HEK293 (cell line): Measurements from ENCODE around the gene PLCB3.
"Not testable (repeated sequence)": the region's sequence is repeated elsewhere in the genome, so short reads cannot be mapped to it uniquely, and the experiment has no call there.

Experiments
- CTCF ChIA-PET: fragments of 350-600 bp; formaldehyde crosslinking; extraction: SDS; loops from one replicate; lab custom pipeline; 2021; ENCODE audit warnings: antibody characterized with exemption; lab: Yijun Ruan, JAX
- POLR2A ChIA-PET: fragments of 300-600 bp; formaldehyde crosslinking; extraction: SDS; loops from one replicate; lab custom pipeline; 2020; ENCODE audit warnings: antibody characterized with exemption, inconsistent platforms; lab: Yijun Ruan, JAX
- H3K27ac ChIP-seq: fragments of 200-500 bp; sonication (Bioruptor generic); 2 replicates; pipeline ENCODE4 v1.5.1; 2014; ENCODE audit warnings: low read depth, low read length, control low read depth, inconsistent platforms; ENCODE audit errors: extremely low read depth
- H3K36me3 ChIP-seq, 2 experiments: fragments of 200-500 bp in 1 of 2; sonication (Bioruptor generic) in 1 of 2; 1 replicate in 1 of 2; 2 replicates in 1 of 2; pipeline ENCODE4 v1.5.1; 2014 to 2017; ENCODE audit warnings: inconsistent platforms in 2 of 2, low read length in 2 of 2; ENCODE audit not compliant: control insufficient read depth in 2 of 2, insufficient read depth in 1 of 2
- H3K4me1 ChIP-seq: fragments of 200-500 bp; sonication (Bioruptor generic); 2 replicates; pipeline ENCODE4 v1.5.1; 2014; ENCODE audit warnings: mild to moderate bottlenecking, low read length, inconsistent platforms; ENCODE audit not compliant: control insufficient read depth, insufficient read depth
- H3K4me3 ChIP-seq: 2 replicates; pipeline ENCODE4 v1.5.1; 2011; ENCODE audit warnings: low read depth, mild to moderate bottlenecking, control low read depth, low read length, moderate library complexity
- H3K9me3 ChIP-seq: fragments of 200-500 bp; sonication (Bioruptor generic); 2 replicates; pipeline ENCODE4 v1.5.1; 2014; ENCODE audit warnings: low read depth, low read length, inconsistent platforms; ENCODE audit not compliant: control insufficient read depth, insufficient read depth
- GLIS1 ChIP-seq: fragments of 450-650 bp; formaldehyde crosslinking; IDR thresholded peaks from 2 replicates; pipeline ENCODE4 v1.5.1; 2016; ENCODE audit warnings: missing biosample characterization, missing genetic modification characterization
- GLIS2 ChIP-seq: fragments of 450-650 bp; formaldehyde crosslinking; IDR thresholded peaks from 2 replicates; pipeline ENCODE4 v1.5.1; 2016; ENCODE audit warnings: missing biosample characterization, missing genetic modification characterization
- KLF1 ChIP-seq: fragments of 450-650 bp; formaldehyde crosslinking; IDR thresholded peaks from 2 replicates; pipeline ENCODE4 v1.5.1; 2016; ENCODE audit warnings: missing biosample characterization, missing genetic modification characterization
- KLF8 ChIP-seq: fragments of 450-650 bp; formaldehyde crosslinking; IDR thresholded peaks from 2 replicates; pipeline ENCODE4 v1.5.1; 2016; ENCODE audit warnings: missing biosample characterization, missing genetic modification characterization
- REPIN1 ChIP-seq: fragments of 450-650 bp; formaldehyde crosslinking; IDR thresholded peaks from 2 replicates; pipeline ENCODE4 v1.5.1; 2017; ENCODE audit warnings: missing biosample characterization, missing genetic modification characterization, low read depth
- SCRT2 ChIP-seq: fragments of 450-650 bp; formaldehyde crosslinking; IDR thresholded peaks from 2 replicates; pipeline ENCODE4 v1.5.1; 2016; ENCODE audit warnings: missing biosample characterization, missing genetic modification characterization
- YY2 ChIP-seq: fragments of 450-650 bp; formaldehyde crosslinking; IDR thresholded peaks from 2 replicates; pipeline ENCODE4 v1.5.1; 2016; ENCODE audit warnings: missing biosample characterization, missing genetic modification characterization
- ZBTB20 ChIP-seq: fragments of 450-650 bp; formaldehyde crosslinking; IDR thresholded peaks from 2 replicates; pipeline ENCODE4 v1.5.1; 2016; ENCODE audit warnings: missing biosample characterization, missing genetic modification characterization
- ZBTB8A ChIP-seq: fragments of 450-650 bp; formaldehyde crosslinking; IDR thresholded peaks from 2 replicates; pipeline ENCODE4 v1.5.1; 2016; ENCODE audit warnings: missing biosample characterization, missing genetic modification characterization
- ZFHX2 ChIP-seq: fragments of 450-650 bp; formaldehyde crosslinking; conservative IDR thresholded peaks from 2 replicates; pipeline ENCODE4 v1.5.1; 2016; ENCODE audit warnings: missing biosample characterization, missing genetic modification characterization
- ZNF10 ChIP-seq: fragments of 450-650 bp; formaldehyde crosslinking; IDR thresholded peaks from 2 replicates; pipeline ENCODE4 v1.5.1; 2017; ENCODE audit warnings: missing biosample characterization, missing genetic modification characterization
- ZNF138 ChIP-seq: fragments of 450-650 bp; formaldehyde crosslinking; IDR thresholded peaks from 2 replicates; pipeline ENCODE4 v1.5.1; 2016; ENCODE audit warnings: missing biosample characterization, missing genetic modification characterization, borderline replicate concordance
- ZNF174 ChIP-seq: fragments of 450-650 bp; formaldehyde crosslinking; IDR thresholded peaks from 2 replicates; pipeline ENCODE4 v1.5.0; 2017; ENCODE audit warnings: missing biosample characterization, mild to moderate bottlenecking, missing genetic modification characterization
- ZNF2 ChIP-seq: fragments of 450-650 bp; formaldehyde crosslinking; IDR thresholded peaks from 2 replicates; pipeline ENCODE4 v1.5.1; 2016; ENCODE audit warnings: missing biosample characterization, missing genetic modification characterization
- ZNF311 ChIP-seq: fragments of 450-650 bp; formaldehyde crosslinking; IDR thresholded peaks from 2 replicates; pipeline ENCODE4 v1.5.1; 2017; ENCODE audit warnings: missing biosample characterization, missing genetic modification characterization, borderline replicate concordance
- ZNF354C ChIP-seq: fragments of 450-650 bp; formaldehyde crosslinking; IDR thresholded peaks from 2 replicates; pipeline ENCODE4 v1.5.1; 2016; ENCODE audit warnings: missing biosample characterization, missing genetic modification characterization, low read depth, borderline replicate concordance
- ZNF394 ChIP-seq: fragments of 450-650 bp; formaldehyde crosslinking; IDR thresholded peaks from 2 replicates; pipeline ENCODE4 v1.5.1; 2016; ENCODE audit warnings: missing biosample characterization, missing genetic modification characterization, mild to moderate bottlenecking, moderate library complexity, borderline replicate concordance
- ZNF600 ChIP-seq: fragments of 450-650 bp; formaldehyde crosslinking; IDR thresholded peaks from 2 replicates; pipeline ENCODE4 v1.5.1; 2016; ENCODE audit warnings: missing biosample characterization, missing genetic modification characterization
- ZNF610 ChIP-seq: fragments of 450-650 bp; formaldehyde crosslinking; IDR thresholded peaks from 2 replicates; pipeline ENCODE4 v1.5.1; 2016; ENCODE audit warnings: missing biosample characterization, missing genetic modification characterization, borderline replicate concordance
- ZNF654 ChIP-seq: fragments of 450-650 bp; formaldehyde crosslinking; IDR thresholded peaks from 2 replicates; pipeline ENCODE4 v1.5.1; 2016; ENCODE audit warnings: low read depth, missing biosample characterization, missing genetic modification characterization
- TF ChIP-seq, protein P1 (sequence below): fragments of 450-650 bp; formaldehyde crosslinking; IDR thresholded peaks from 2 replicates; pipeline ENCODE4 v1.5.1; 2016; ENCODE audit warnings: missing biosample characterization, missing genetic modification characterization

PLCB3 gene

GRCh38 chr11:64314805-64315561, 63.7 kb downstream of the PLCB3 start:
- H3K9me3 ChIP-seq, result no peaks in the 10 kb centered on the region
- no peak for TF ChIP-seq ZFHX2
- TF ChIP-seq, protein P1, sequence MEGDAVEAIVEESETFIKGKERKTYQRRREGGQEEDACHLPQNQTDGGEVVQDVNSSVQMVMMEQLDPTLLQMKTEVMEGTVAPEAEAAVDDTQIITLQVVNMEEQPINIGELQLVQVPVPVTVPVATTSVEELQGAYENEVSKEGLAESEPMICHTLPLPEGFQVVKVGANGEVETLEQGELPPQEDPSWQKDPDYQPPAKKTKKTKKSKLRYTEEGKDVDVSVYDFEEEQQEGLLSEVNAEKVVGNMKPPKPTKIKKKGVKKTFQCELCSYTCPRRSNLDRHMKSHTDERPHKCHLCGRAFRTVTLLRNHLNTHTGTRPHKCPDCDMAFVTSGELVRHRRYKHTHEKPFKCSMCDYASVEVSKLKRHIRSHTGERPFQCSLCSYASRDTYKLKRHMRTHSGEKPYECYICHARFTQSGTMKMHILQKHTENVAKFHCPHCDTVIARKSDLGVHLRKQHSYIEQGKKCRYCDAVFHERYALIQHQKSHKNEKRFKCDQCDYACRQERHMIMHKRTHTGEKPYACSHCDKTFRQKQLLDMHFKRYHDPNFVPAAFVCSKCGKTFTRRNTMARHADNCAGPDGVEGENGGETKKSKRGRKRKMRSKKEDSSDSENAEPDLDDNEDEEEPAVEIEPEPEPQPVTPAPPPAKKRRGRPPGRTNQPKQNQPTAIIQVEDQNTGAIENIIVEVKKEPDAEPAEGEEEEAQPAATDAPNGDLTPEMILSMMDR (tag by site-specific recombination), result peak; percentile 33; the same call in 1 of the 2 replicates
- TF ChIP-seq, all 188 proteins: peak for 1
- Histone ChIP-seq H3K4me1 (no peaks in the 10 kb centered on the region), H3K27ac (no peak overlapping the region), H3K4me3 (no peak overlapping the region), H3K36me3 (peaks cover 0 to 36% of the 10 kb centered on the region in 2 experiments; a peak in 1 of 3 replicates)
- ChIA-PET POLR2A (no interaction called here), CTCF (interaction anchor here (1.0 to 5.0 kb wide), 2 partner anchors 14 to 40 kb away, joined by 3 to 85 read pairs; no protein-coding TSS in a partner anchor)

DNA sequence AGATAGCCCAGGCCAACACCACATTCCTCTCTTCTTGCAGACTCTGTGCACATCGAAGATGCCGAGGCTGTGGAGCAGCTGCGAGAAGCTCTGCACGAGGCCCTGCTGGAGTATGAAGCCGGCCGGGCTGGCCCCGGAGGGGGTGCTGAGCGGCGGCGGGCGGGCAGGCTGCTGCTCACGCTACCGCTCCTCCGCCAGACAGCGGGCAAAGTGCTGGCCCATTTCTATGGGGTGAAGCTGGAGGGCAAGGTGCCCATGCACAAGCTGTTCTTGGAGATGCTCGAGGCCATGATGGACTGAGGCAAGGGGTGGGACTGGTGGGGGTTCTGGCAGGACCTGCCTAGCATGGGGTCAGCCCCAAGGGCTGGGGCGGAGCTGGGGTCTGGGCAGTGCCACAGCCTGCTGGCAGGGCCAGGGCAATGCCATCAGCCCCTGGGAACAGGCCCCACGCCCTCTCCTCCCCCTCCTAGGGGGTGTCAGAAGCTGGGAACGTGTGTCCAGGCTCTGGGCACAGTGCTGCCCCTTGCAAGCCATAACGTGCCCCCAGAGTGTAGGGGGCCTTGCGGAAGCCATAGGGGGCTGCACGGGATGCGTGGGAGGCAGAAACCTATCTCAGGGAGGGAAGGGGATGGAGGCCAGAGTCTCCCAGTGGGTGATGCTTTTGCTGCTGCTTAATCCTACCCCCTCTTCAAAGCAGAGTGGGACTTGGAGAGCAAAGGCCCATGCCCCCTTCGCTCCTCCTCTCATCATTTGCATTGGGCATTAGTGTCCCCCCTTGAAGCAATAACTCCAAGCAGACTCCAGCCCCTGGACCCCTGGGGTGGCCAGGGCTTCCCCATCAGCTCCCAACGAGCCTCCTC, 64.6 kb downstream of the PLCB3 start:
- TF ChIP-seq GLIS2 (tag by site-specific recombination) (peak; percentile 59), GLIS1 (tag by site-specific recombination) (peak; percentile 80), ZNF394 (tag by site-specific recombination) (peak; percentile 61; the same call in 1 of the 2 replicates)
- Histone ChIP-seq H3K36me3 (peaks cover 0 to 44% of the 10 kb centered on the region in 2 experiments; a peak in 1 of 3 replicates), H3K4me3 (peak overlapping the region; percentile 90)
- not testable (repeated sequence) for H3K4me1 ChIP-seq, H3K27ac ChIP-seq, H3K9me3 ChIP-seq
- CTCF ChIA-PET, result interaction anchor here (0.9 to 5.0 kb wide), 6 partner anchors 12 to 44 kb away, joined by 3 to 85 read pairs (median 14); partner anchors contain the start of gene CCDC88B
- POLR2A ChIA-PET, result interaction anchor here (0.6 to 2.9 kb wide), 5 partner anchors 10 to 45 kb away, joined by 4 to 43 read pairs (median 28); partner anchors contain the start of gene ESRRA

- peaks cover 0 to 53% of the 10 kb centered on the region in 2 experiments; a peak in 1 of 3 replicates for H3K36me3 ChIP-seq
- TF ChIP-seq ZNF138 (tag by site-specific recombination) (no peak), ZNF600 (tag by site-specific recombination) (0 out of 2 replicates have a peak, but pooled peaks have one; percentile 46), ZNF654 (peak; percentile 20; the same call in 1 of the 2 replicates), ZNF174 (no peak), YY2 (tag by site-specific recombination) (no peak), ZBTB20 (tag by site-specific recombination) (peak; percentile 89), SCRT2 (tag by site-specific recombination) (peak; percentile 64), REPIN1 (tag by site-specific recombination) (no peak), ZNF10 (peak; percentile 65), KLF8 (tag by site-specific recombination) (0 out of 2 replicates have a peak, but pooled peaks have one; percentile 67), ZNF354C (tag by site-specific recombination) (no peak), ZNF610 (tag by site-specific recombination) (peak; percentile 79; the same call in 1 of the 2 replicates), ZBTB8A (tag by site-specific recombination) (peak; percentile 68), ZNF2 (tag by site-specific recombination) (no peak), KLF1 (tag by site-specific recombination) (peak; percentile 15; the same call in 1 of the 2 replicates), ZNF311 (tag by site-specific recombination) (no peak)
- TF ChIP-seq, protein P1 (tag by site-specific recombination), result 0 out of 2 replicates have a peak, but pooled peaks have one; percentile 41
- TF ChIP-seq, all 188 proteins: peak for 10
- ChIA-PET POLR2A (interaction anchor here (0.6 to 4.0 kb wide), 23 partner anchors 9 to 135 kb away, joined by 3 to 43 read pairs (median 7); partner anchors contain the start of genes BAD, ESRRA, FKBP2 and RPS6KA4), CTCF (interaction anchor here (0.6 to 5.0 kb wide), 15 partner anchors 12 to 336 kb away, joined by 3 to 85 read pairs (median 6); partner anchors contain the start of gene CCDC88B)
- no peaks in the 10 kb centered on the region for H3K9me3 ChIP-seq
- peak overlapping the region; percentile 88 for H3K27ac ChIP-seq
- H3K4me3 ChIP-seq, result peak overlapping the region; percentile 90
- H3K4me1 ChIP-seq, result no peaks in the 10 kb centered on the region
These were observed 65.5 kb downstream of the PLCB3 start for GRCh38 chr11:64316672-64317324.
